ENCODE measurements around the gene SMIM12.
"Not testable (repeated sequence)": the region's sequence is repeated elsewhere in the genome, so short reads cannot be mapped to it uniquely, and the experiment has no call there.

DNA sequence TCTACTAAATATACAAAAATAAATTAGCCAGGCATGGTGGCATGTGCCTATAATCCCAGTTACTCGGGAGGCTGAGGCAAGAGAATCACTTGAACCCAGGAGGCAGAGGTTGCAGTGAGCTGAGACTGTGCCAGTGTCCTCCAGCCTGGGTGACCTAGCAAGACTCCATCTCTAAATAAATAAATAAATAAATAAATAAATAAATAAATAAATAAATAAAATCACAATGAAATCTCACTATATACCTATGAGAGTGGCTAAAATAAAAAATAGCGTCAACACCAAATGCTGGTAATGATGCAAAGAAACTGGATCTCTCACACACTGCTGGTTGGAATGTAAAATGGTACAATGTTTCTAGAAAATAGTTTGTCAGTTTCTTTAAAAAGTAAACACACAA lies 40.7 kb downstream of the SMIM12 start:
- TF ChIP-seq, protein P1, sequence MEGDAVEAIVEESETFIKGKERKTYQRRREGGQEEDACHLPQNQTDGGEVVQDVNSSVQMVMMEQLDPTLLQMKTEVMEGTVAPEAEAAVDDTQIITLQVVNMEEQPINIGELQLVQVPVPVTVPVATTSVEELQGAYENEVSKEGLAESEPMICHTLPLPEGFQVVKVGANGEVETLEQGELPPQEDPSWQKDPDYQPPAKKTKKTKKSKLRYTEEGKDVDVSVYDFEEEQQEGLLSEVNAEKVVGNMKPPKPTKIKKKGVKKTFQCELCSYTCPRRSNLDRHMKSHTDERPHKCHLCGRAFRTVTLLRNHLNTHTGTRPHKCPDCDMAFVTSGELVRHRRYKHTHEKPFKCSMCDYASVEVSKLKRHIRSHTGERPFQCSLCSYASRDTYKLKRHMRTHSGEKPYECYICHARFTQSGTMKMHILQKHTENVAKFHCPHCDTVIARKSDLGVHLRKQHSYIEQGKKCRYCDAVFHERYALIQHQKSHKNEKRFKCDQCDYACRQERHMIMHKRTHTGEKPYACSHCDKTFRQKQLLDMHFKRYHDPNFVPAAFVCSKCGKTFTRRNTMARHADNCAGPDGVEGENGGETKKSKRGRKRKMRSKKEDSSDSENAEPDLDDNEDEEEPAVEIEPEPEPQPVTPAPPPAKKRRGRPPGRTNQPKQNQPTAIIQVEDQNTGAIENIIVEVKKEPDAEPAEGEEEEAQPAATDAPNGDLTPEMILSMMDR (IDR thresholded peaks at IDR 0.05; ENCODE audit: low read depth, low read length), result not testable (repeated sequence)
- not testable (repeated sequence) for TF ChIP-seq POLR2A (IDR thresholded peaks at IDR 0.05; ENCODE audit: extremely low read depth, insufficient read length); MYC (IDR thresholded peaks at IDR 0.05; ENCODE audit: low read depth, low read length)
- TF ChIP-seq, protein P2, sequence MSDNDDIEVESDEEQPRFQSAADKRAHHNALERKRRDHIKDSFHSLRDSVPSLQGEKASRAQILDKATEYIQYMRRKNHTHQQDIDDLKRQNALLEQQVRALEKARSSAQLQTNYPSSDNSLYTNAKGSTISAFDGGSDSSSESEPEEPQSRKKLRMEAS (IDR thresholded peaks at IDR 0.05; ENCODE audit: low read depth, low read length), result not testable (repeated sequence)
